ENCODE data around the gene RBBP9. TPM values are rescaled to one million over a fixed set of nuclear protein-coding genes. Genes with fewer than 3 reads are reported as not detected.

Gene RBBP9
- total and polyA plus RNA-seq, 4 donors, result 6.4 to 9.5 (median 7.0) TPM

- TF ChIP-seq RXRA (IDR thresholded peaks at IDR 0.05) (peak; percentile 67 to 88), FOXA2 (IDR thresholded peaks at IDR 0.05) (peak; percentile 67)
Observed at GRCh38 chr20:18543932-18544331, 46.9 kb upstream of the RBBP9 start (continued).

DNA sequence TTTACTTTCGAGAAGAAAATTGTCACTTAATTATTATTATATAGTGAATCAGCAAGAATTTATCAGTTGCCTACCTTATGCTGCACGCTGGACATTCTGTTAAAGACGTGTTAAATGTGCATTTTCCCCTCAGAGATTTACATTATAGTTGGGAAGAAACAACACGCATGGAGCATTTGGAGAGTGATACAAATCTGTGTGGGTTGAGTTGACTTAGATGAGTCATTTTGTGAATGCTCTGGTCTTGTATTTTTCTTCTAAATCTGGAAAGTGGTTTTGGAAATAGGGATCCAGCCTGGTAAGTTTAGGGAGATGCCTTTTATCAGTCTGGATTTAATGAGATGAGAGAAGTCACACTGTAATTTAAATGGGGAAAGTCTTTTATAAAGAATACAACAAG lies 46.2 kb upstream of the RBBP9 start:
- TF ChIP-seq RXRA (IDR thresholded peaks at IDR 0.05) (no peak), HNF4G (IDR thresholded peaks at IDR 0.05) (no peak), SP1 (IDR thresholded peaks at IDR 0.05) (no peak), RAD21 (IDR thresholded peaks at IDR 0.05) (no peak), YY1 (IDR thresholded peaks at IDR 0.05) (no peak), GABPA (IDR thresholded peaks at IDR 0.05 in 1 of 2, conservative IDR thresholded peaks at IDR 0.05 in 1 of 2) (no peak)
- TF ChIP-seq, protein P1, sequence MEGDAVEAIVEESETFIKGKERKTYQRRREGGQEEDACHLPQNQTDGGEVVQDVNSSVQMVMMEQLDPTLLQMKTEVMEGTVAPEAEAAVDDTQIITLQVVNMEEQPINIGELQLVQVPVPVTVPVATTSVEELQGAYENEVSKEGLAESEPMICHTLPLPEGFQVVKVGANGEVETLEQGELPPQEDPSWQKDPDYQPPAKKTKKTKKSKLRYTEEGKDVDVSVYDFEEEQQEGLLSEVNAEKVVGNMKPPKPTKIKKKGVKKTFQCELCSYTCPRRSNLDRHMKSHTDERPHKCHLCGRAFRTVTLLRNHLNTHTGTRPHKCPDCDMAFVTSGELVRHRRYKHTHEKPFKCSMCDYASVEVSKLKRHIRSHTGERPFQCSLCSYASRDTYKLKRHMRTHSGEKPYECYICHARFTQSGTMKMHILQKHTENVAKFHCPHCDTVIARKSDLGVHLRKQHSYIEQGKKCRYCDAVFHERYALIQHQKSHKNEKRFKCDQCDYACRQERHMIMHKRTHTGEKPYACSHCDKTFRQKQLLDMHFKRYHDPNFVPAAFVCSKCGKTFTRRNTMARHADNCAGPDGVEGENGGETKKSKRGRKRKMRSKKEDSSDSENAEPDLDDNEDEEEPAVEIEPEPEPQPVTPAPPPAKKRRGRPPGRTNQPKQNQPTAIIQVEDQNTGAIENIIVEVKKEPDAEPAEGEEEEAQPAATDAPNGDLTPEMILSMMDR (IDR thresholded peaks at IDR 0.05; ENCODE audit: low read depth, low read length, missing input control), result no peak
- TF ChIP-seq, protein P2, sequence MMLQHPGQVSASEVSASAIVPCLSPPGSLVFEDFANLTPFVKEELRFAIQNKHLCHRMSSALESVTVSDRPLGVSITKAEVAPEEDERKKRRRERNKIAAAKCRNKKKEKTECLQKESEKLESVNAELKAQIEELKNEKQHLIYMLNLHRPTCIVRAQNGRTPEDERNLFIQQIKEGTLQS (IDR thresholded peaks at IDR 0.05), result no peak

GRCh38 chr20:18541741-18542140 lies 44.7 kb upstream of the RBBP9 start:
- Histone ChIP-seq H3K4me1 (ENCODE audit: control insufficient read depth in 4 of 4, insufficient read depth in 4 of 4, low read length in 3 of 4) (peaks cover 5 to 19% (median 12%) of the 10 kb centered on the region in 4 donors), H3K27me3 (ENCODE audit: control insufficient read depth in 4 of 4, insufficient read depth in 4 of 4, low read length in 3 of 4) (no peaks in the 10 kb centered on the region), H3K4me3 (ENCODE audit: low read depth in 1 of 3, low read length in 3 of 3) (no peak overlapping the region), H3K36me3 (ENCODE audit: control insufficient read depth in 4 of 4, insufficient read depth in 3 of 4, low read depth in 1 of 4, low read length in 3 of 4) (peaks cover 11 to 39% (median 30%) of the 10 kb centered on the region in 4 donors), H3K9ac (ENCODE audit: low read depth in 1 of 2, low read length in 2 of 2) (no peak overlapping the region), H3K9me3 (ENCODE audit: control insufficient read depth in 4 of 4, low read length in 3 of 4) (no peaks in the 10 kb centered on the region), H3K27ac (ENCODE audit: low read depth in 1 of 2, low read length in 2 of 2) (no peak overlapping the region)
- no peak for DNase-seq (ENCODE audit: low spot score)
- WGBS, result 63% methylated on average over 5 of the region's 5 CpGs
- TF ChIP-seq ZBTB33 (IDR thresholded peaks at IDR 0.05) (no peak), GABPA (IDR thresholded peaks at IDR 0.05 in 1 of 2, conservative IDR thresholded peaks at IDR 0.05 in 1 of 2) (no peak), NR2F2 (IDR thresholded peaks at IDR 0.05) (no peak), EGR1 (IDR thresholded peaks at IDR 0.05; ENCODE audit: low read depth in 2 of 2) (no peak), FOXA2 (IDR thresholded peaks at IDR 0.05) (no peak), FOXA1 (IDR thresholded peaks at IDR 0.05) (no peak), RAD21 (IDR thresholded peaks at IDR 0.05) (no peak), HNF4A (conservative IDR thresholded peaks at IDR 0.05) (no peak), SP1 (IDR thresholded peaks at IDR 0.05) (no peak), RXRA (IDR thresholded peaks at IDR 0.05) (no peak), HNF4G (IDR thresholded peaks at IDR 0.05) (no peak)
- TF ChIP-seq, protein P3, sequence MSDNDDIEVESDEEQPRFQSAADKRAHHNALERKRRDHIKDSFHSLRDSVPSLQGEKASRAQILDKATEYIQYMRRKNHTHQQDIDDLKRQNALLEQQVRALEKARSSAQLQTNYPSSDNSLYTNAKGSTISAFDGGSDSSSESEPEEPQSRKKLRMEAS (IDR thresholded peaks at IDR 0.05), result no peak
- TF ChIP-seq, protein P2 (IDR thresholded peaks at IDR 0.05), result no peak
- TF ChIP-seq, protein P1 (IDR thresholded peaks at IDR 0.05; ENCODE audit: low read depth, low read length, missing input control), result no peak

More for the DNA sequence above, 46.2 kb upstream of the RBBP9 start:
- Histone ChIP-seq H3K4me1 (ENCODE audit: control insufficient read depth in 4 of 4, insufficient read depth in 4 of 4, low read length in 3 of 4) (peaks cover 5 to 19% (median 12%) of the 10 kb centered on the region in 4 donors), H3K36me3 (ENCODE audit: control insufficient read depth in 4 of 4, insufficient read depth in 3 of 4, low read depth in 1 of 4, low read length in 3 of 4) (peaks cover 10 to 43% (median 36%) of the 10 kb centered on the region in 4 donors), H3K4me3 (ENCODE audit: low read depth in 1 of 3, low read length in 3 of 3) (no peak overlapping the region), H3K27ac (ENCODE audit: low read depth in 1 of 2, low read length in 2 of 2) (peak overlapping the region; percentile 65 to 70), H3K27me3 (ENCODE audit: control insufficient read depth in 4 of 4, insufficient read depth in 4 of 4, low read length in 3 of 4) (no peaks in the 10 kb centered on the region), H3K9ac (ENCODE audit: low read depth in 1 of 2, low read length in 2 of 2) (no peak overlapping the region), H3K9me3 (ENCODE audit: control insufficient read depth in 4 of 4, low read length in 3 of 4) (no peaks in the 10 kb centered on the region)
- no peak for DNase-seq (ENCODE audit: low spot score)
- WGBS, result 94% methylated on average over 4 of the region's 4 CpGs
